ENCODE data around the gene SPIRE2.
A peak's percentile ranks its signal among the peaks of the same experiment; 100 is the strongest.
"Not testable (repeated sequence)": the region's sequence is repeated elsewhere in the genome, so short reads cannot be mapped to it uniquely, and the experiment has no call there.

The SPIRE2 gene

GRCh38 chr16:89869911-89870310, 41.6 kb downstream of the SPIRE2 start:
- H3K4me3 Mint-ChIP-seq: no peak overlapping the region
- H3K27me3 Mint-ChIP-seq: no peaks in the 10 kb centered on the region
- ATAC-seq (replicated peaks; ENCODE audit: extremely low read depth, poor library complexity, severe bottlenecking): no peak
- H3K36me3 Mint-ChIP-seq (ENCODE audit: insufficient read depth): peaks cover 18% of the 10 kb centered on the region
- peak overlapping the region; percentile 54 for H3K27ac Mint-ChIP-seq (ENCODE audit: low read depth)
- H3K9me3 Mint-ChIP-seq: no peaks in the 10 kb centered on the region
- no peak for DNase-seq (ENCODE audit: low spot score in 2 of 2)
- H3K4me1 Mint-ChIP-seq: peaks cover 6% of the 10 kb centered on the region

DNA sequence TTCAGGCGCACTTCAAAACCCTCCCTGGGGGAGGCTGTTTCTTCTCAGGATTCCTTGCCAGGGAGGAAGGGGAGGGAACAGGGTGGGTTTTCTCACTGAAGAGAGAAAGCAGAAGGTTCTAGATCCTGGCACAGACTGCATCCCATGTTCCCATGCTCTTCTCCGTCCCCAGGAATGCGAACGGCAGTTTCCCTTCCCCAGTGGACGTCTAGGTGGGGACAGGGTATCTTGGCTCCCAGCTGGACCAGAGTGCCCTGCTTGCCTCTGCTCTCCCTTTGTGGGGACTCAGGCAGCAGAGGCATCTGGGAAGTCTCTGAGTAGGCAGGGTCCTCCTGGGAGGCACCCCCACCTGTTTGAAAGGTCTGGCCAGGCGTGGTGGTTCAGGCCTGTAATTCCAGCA, 42.2 kb downstream of the SPIRE2 start:
- peaks cover 6% of the 10 kb centered on the region for H3K4me1 Mint-ChIP-seq
- H3K27ac Mint-ChIP-seq (ENCODE audit: low read depth): no peak overlapping the region
- peaks cover 5% of the 10 kb centered on the region for H3K9me3 Mint-ChIP-seq
- no peak overlapping the region for H3K4me3 Mint-ChIP-seq
- DNase-seq (ENCODE audit: low spot score in 2 of 2) (no peak), ATAC-seq (replicated peaks; ENCODE audit: extremely low read depth, poor library complexity, severe bottlenecking) (no peak)
- H3K36me3 Mint-ChIP-seq (ENCODE audit: insufficient read depth): peaks cover 21% of the 10 kb centered on the region
- no peaks in the 10 kb centered on the region for H3K27me3 Mint-ChIP-seq

DNA sequence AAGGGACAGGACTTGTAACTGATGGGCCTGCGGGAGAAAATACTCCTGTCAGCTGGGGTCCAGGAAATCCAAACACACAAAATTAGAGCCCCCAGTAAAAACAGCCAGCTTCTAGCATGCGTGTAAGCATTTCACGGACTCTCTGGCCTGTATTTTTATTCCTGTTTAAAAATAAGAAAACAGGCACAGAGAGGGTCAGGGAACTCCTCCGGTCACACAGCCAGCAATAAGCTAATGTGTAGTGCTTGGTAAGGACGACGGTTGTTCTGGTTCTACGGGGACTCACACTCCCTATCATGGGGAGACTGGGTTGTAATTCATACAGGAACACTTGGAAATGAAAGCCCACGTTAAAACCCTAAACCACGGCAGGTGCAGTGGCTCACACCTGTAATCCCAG, 43.6 kb downstream of the SPIRE2 start:
- Mint-ChIP-seq H3K9me3 (peaks cover 5% of the 10 kb centered on the region), H3K36me3 (ENCODE audit: insufficient read depth) (peaks cover 25% of the 10 kb centered on the region), H3K27ac (ENCODE audit: low read depth) (no peak overlapping the region), H3K4me3 (peak overlapping the region; percentile 91), H3K27me3 (no peaks in the 10 kb centered on the region), H3K4me1 (peaks cover 6% of the 10 kb centered on the region)
- no peak for ATAC-seq (replicated peaks; ENCODE audit: extremely low read depth, poor library complexity, severe bottlenecking)
- DNase-seq (ENCODE audit: low spot score in 2 of 2): no peak

- H3K4me1 Mint-ChIP-seq: peaks cover 11% of the 10 kb centered on the region
- H3K9me3 Mint-ChIP-seq: peaks cover 5% of the 10 kb centered on the region
- H3K36me3 Mint-ChIP-seq (ENCODE audit: insufficient read depth): peaks cover 31% of the 10 kb centered on the region
- ATAC-seq (replicated peaks; ENCODE audit: extremely low read depth, poor library complexity, severe bottlenecking) (peak; percentile 33), DNase-seq (ENCODE audit: low spot score in 2 of 2) (peak; percentile 68 to 73)
- H3K27ac Mint-ChIP-seq (ENCODE audit: low read depth): peak within 1 kb of the TSS; percentile 92
- H3K27me3 Mint-ChIP-seq: no peaks in the 10 kb centered on the region
- H3K4me3 Mint-ChIP-seq: peak within 1 kb of the TSS; percentile 91
Observed at GRCh38 chr16:89873109-89873971, 45.1 kb downstream of the SPIRE2 start, which contains the start of gene TCF25. TSS of gene TCF25 (plus strand) at chr16:89873592. CDS start at chr16:89873668, 76 bp downstream.

DNA sequence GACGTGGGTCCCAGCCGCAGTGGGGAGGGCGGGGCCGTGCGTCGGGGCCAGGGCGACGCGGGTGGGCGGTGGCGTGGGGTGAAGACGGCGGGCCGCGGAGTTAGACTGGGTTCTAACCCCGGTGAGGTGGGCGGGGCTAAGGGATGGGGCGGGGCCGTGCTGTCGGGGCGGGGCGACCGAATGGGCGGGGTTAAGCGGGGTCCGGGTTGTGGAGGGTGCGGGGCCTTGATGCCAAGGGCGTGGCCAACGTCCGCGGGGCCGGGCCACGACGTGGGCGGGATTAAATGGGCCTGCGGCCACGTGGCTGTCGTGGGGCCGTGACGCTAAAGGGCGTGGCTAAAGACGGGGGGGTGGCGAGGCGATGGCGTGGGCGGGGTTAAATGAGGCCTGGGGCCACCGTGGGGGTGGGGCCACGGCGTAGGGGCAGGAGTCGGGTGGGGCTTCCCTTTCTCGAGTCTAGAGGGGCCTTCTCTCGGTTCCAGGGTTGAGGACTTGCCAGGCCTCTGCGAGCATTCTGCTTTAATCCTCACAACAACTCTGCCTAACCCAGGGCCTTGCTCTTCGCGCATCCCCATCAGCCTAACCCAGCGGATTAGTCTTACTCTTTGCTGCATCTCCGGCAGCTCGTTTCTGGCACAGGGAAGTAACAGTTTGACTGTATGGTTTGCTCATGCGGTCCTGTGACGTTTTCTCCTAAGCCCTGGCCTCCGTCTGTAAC, 45.9 kb downstream of the SPIRE2 start:
- ATAC-seq (replicated peaks; ENCODE audit: extremely low read depth, poor library complexity, severe bottlenecking) (peak; percentile 85), DNase-seq (ENCODE audit: low spot score in 2 of 2) (peak; percentile 90 to 95)
- Mint-ChIP-seq H3K36me3 (ENCODE audit: insufficient read depth) (peaks cover 36% of the 10 kb centered on the region), H3K9me3 (peaks cover 5% of the 10 kb centered on the region), H3K27me3 (no peaks in the 10 kb centered on the region), H3K4me3 (peak overlapping the region; percentile 91), H3K27ac (ENCODE audit: low read depth) (peak overlapping the region; percentile 92), H3K4me1 (peaks cover 11% of the 10 kb centered on the region)

DNA sequence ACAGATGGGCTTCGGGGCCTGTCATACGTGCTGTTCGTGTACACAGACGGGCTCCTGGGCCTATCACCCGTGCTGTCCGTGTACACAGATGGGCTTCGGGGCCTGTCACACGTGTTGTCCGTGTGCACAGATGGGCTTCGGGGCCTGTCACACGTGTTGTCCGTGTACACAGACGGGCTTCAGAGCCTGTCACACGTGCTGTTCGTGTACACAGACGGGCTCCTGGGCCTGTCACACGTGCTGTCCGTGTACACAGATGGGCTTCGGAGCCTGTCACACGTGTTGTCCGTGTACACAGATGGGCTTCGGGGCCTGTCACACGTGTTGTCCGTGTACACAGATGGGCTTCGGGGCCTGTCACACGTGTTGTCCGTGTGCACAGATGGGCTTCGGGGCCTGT, 50.8 kb downstream of the SPIRE2 start:
- not testable (repeated sequence) for H3K27me3 Mint-ChIP-seq; ATAC-seq (replicated peaks; ENCODE audit: extremely low read depth, poor library complexity, severe bottlenecking); H3K4me3 Mint-ChIP-seq; H3K27ac Mint-ChIP-seq (ENCODE audit: low read depth); H3K9me3 Mint-ChIP-seq; DNase-seq (ENCODE audit: low spot score in 2 of 2)
- peaks cover 29% of the 10 kb centered on the region for H3K4me1 Mint-ChIP-seq
- peaks cover 56% of the 10 kb centered on the region for H3K36me3 Mint-ChIP-seq (ENCODE audit: insufficient read depth)

DNA sequence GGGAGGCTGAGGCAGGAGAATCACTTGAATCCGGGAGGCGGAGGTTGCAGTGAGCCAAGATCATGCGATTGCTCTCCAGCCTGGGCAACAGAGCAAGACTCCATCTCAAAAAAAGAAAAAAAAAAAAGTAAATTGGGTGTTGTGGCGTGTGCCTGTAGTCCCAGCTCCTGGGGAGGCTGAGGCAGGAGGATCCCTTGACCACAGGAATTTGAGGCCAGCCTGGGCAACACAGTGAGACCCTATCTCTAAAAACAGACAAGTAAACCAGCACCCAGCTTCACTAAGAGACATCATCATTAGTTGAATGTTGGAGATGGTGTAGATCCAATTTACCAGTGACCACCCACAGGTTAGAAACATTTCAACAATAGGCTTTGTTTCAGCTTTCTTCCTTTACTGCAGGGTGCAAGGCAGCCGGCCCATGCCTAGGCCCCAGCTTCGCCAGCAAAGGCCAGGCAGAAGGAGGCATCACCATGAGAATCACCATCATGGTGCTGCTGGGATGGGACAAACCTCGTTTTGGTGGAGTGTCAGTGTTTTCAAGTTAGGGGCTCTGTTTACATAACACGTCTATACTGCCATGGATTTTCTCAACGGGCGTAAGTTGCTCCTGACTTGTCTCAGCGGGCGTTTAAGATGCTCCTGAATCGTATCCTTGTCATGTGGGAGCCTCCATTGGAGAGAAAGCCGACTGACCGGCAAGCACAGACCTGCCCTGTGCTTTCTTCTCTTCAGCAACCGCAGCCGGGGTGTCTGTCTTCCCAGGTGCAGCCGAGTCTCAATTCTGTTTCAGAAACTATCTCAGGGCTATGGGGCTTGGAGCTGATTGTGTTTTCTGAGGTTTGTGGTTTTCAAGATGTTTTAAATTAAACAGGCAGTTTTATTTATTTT, 52.4 kb downstream of the SPIRE2 start:
- no peaks in the 10 kb centered on the region for H3K27me3 Mint-ChIP-seq
- peaks cover 63% of the 10 kb centered on the region for H3K36me3 Mint-ChIP-seq (ENCODE audit: insufficient read depth)
- ATAC-seq (replicated peaks; ENCODE audit: extremely low read depth, poor library complexity, severe bottlenecking) (no peak), DNase-seq (ENCODE audit: low spot score in 2 of 2) (no peak)
- no peak overlapping the region for H3K4me3 Mint-ChIP-seq
- H3K27ac Mint-ChIP-seq (ENCODE audit: low read depth): peak overlapping the region; percentile 20
- peaks cover 26% of the 10 kb centered on the region for H3K4me1 Mint-ChIP-seq
- H3K9me3 Mint-ChIP-seq: no peaks in the 10 kb centered on the region

DNA sequence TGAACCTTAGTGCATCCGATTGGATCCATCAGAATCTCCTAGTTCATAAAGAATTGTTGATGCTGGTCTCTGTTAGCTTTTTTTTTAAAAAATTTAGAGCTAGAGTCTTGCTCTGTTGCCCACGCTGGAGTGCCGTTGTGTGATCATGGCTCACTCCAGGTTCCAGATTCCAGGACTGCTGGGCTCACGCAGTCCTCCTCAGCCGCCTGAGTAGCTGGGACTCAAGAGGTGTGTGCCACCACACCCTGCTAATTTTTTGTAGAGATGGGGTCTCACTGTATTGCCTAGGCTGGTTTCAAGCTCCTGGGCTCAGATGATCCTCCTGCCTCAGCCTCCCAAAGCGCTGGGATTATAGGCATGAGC, 53.1 kb downstream of the SPIRE2 start:
- no peak overlapping the region for H3K4me3 Mint-ChIP-seq
- DNase-seq (ENCODE audit: low spot score in 2 of 2) (no peak), ATAC-seq (replicated peaks; ENCODE audit: extremely low read depth, poor library complexity, severe bottlenecking) (no peak)
- no peaks in the 10 kb centered on the region for H3K9me3 Mint-ChIP-seq
- H3K36me3 Mint-ChIP-seq (ENCODE audit: insufficient read depth): peaks cover 65% of the 10 kb centered on the region
- peaks cover 26% of the 10 kb centered on the region for H3K4me1 Mint-ChIP-seq
- H3K27me3 Mint-ChIP-seq: no peaks in the 10 kb centered on the region
- peak overlapping the region; percentile 20 for H3K27ac Mint-ChIP-seq (ENCODE audit: low read depth)

DNA sequence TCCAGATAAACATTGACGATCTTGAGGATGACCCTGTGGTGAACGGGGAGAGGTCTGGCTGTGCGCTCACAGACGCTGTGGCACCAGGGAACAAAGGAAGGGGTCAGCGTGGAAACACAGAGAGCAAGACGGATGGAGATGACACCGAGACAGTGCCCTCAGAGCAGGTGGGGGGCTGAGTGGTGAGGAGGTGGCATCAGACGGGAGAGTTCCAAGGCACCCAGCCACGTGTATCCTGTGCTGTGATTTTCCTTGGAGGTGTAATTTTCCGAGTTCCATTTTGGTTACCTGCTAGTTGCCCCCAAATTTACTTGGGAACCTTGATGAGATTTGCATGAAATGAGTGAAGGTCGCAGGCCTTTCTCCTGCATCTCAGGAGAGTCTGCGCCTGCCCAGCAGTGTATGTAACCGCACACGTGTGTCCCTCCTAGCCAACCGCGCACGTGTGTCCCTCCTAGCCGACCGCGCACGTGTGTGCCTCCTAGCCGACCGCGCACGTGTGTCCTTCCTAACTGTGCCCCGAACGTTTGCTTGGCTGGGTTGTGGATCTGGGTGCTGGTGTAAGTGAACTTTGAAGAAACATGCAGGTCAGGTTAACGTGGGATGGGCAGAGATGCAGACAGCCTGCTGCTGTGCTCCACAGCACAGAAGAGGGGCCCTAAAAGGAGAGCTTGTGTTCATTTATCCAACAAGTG, 55.2 kb downstream of the SPIRE2 start:
- Mint-ChIP-seq H3K4me1 (peaks cover 20% of the 10 kb centered on the region), H3K27ac (ENCODE audit: low read depth) (peak overlapping the region; percentile 86), H3K4me3 (no peak overlapping the region), H3K36me3 (ENCODE audit: insufficient read depth) (peaks cover 78% of the 10 kb centered on the region), H3K27me3 (no peaks in the 10 kb centered on the region), H3K9me3 (no peaks in the 10 kb centered on the region)
- ATAC-seq (replicated peaks; ENCODE audit: extremely low read depth, poor library complexity, severe bottlenecking) (no peak), DNase-seq (ENCODE audit: low spot score in 2 of 2) (no peak)

DNA sequence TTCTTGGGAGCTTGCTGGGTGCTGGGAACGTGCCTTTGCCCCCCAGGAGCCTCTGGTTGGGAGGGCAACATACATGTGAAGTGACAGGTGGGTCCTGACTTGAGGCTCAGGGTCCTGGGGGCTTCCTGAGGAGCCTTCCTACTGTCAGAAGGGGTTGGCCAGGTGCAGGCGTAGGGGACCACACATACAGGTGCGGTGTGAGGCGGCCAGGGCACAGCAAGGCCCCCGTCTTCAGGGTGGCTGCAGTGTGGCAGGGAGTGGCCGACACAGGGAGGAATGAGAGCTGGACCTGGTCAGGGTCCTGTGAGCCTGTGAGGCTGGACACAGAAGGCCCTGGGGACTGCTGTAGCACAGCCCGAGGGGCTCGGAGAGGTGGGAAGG, 55.8 kb downstream of the SPIRE2 start:
- H3K9me3 Mint-ChIP-seq: no peaks in the 10 kb centered on the region
- H3K4me3 Mint-ChIP-seq: no peak overlapping the region
- no peak for ATAC-seq (replicated peaks; ENCODE audit: extremely low read depth, poor library complexity, severe bottlenecking)
- H3K27ac Mint-ChIP-seq (ENCODE audit: low read depth): peak overlapping the region; percentile 86
- H3K27me3 Mint-ChIP-seq: no peaks in the 10 kb centered on the region
- DNase-seq (ENCODE audit: low spot score in 2 of 2): no peak
- H3K36me3 Mint-ChIP-seq (ENCODE audit: insufficient read depth): peaks cover 79% of the 10 kb centered on the region
- H3K4me1 Mint-ChIP-seq: peaks cover 20% of the 10 kb centered on the region

DNA sequence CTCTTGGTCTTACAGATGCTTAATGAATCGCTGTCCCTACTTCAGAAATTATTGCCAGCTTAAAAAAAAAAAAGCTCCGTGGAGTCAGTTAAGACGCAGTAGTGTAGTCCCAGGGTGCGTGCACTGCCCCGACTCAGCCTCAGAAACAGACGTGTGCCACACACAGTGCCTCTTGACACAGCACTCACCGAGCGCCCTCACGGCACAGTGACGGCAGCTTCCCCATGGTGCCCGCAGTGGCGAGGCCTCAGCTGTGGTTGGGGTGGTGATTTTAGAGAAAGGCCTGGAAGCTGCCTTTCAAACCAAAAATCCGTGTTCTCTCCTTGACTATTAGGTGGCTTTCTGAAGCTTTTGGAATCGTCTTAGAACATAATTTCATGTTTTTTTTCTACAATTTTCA, 59.0 kb downstream of the SPIRE2 start:
- no peaks in the 10 kb centered on the region for H3K27me3 Mint-ChIP-seq
- H3K4me1 Mint-ChIP-seq: peaks cover 30% of the 10 kb centered on the region
- H3K9me3 Mint-ChIP-seq: no peaks in the 10 kb centered on the region
- H3K36me3 Mint-ChIP-seq (ENCODE audit: insufficient read depth): peaks cover 84% of the 10 kb centered on the region
- DNase-seq (ENCODE audit: low spot score in 2 of 2): no peak
- H3K27ac Mint-ChIP-seq (ENCODE audit: low read depth): no peak overlapping the region
- ATAC-seq (replicated peaks; ENCODE audit: extremely low read depth, poor library complexity, severe bottlenecking): no peak
- no peak overlapping the region for H3K4me3 Mint-ChIP-seq

- peak; percentile 62 for ATAC-seq (replicated peaks; ENCODE audit: extremely low read depth, poor library complexity, severe bottlenecking)
- peaks cover 16% of the 10 kb centered on the region for H3K4me1 Mint-ChIP-seq
- H3K4me3 Mint-ChIP-seq: no peak overlapping the region
- H3K27ac Mint-ChIP-seq (ENCODE audit: low read depth): peak overlapping the region; percentile 35
- H3K27me3 Mint-ChIP-seq: no peaks in the 10 kb centered on the region
- peaks cover 72% of the 10 kb centered on the region for H3K36me3 Mint-ChIP-seq (ENCODE audit: insufficient read depth)
- H3K9me3 Mint-ChIP-seq: no peaks in the 10 kb centered on the region
- no peak for DNase-seq (ENCODE audit: low spot score in 2 of 2)
Observed at GRCh38 chr16:89890200-89890599, 61.9 kb downstream of the SPIRE2 start.
